GM23338 (cell line): ENCODE measurements around the gene KLHL12. TPM values are rescaled to one million over a fixed set of nuclear protein-coding genes. Genes with fewer than 3 reads are reported as not detected.

Experiments used
- ATAC-seq: fragments of 200-7000 bp; cut with Tn5 transposase; 3 replicates; pipeline ENCODE4 v1.9.1; 2020
- DNase-seq: peaks from one replicate; pipeline ENCODE4 v3.0.0-alpha.2; 2015; ENCODE audit warnings: low spot score
- H2AFZ ChIP-seq: fragments of 200-600 bp; sonication (generic); 2 replicates; pipeline ENCODE4 v1.8.0; 2016; ENCODE audit warnings: antibody characterized with exemption, mild to moderate bottlenecking, moderate library complexity
- H3F3A ChIP-seq: fragments of 200-600 bp; sonication (generic); replicated peaks from 2 replicates; pipeline ENCODE4 v1.8.0; 2017; ENCODE audit warnings: antibody characterized with exemption, mixed run types, low read depth
- H3K27ac ChIP-seq: fragments of 200-600 bp; sonication (generic); 2 replicates; pipeline ENCODE4 v1.6.1; 2016; ENCODE audit warnings: low read depth
- H3K27me3 ChIP-seq: fragments of 200-600 bp; sonication (generic); 2 replicates; pipeline ENCODE4 v1.8.0; 2016; ENCODE audit warnings: mild to moderate bottlenecking, mixed run types, moderate library complexity; ENCODE audit not compliant: insufficient read depth
- H3K36me3 ChIP-seq: fragments of 200-600 bp; sonication (generic); 2 replicates; pipeline ENCODE4 v1.8.0; 2016; ENCODE audit warnings: mild to moderate bottlenecking; ENCODE audit not compliant: insufficient read depth
- H3K4me1 ChIP-seq: fragments of 200-600 bp; sonication (generic); 2 replicates; pipeline ENCODE4 v1.8.0; 2016; ENCODE audit warnings: mild to moderate bottlenecking, moderate library complexity; ENCODE audit not compliant: insufficient read depth
- H3K4me2 ChIP-seq: fragments of 200-600 bp; sonication (generic); 2 replicates; pipeline ENCODE4 v1.7.1; 2017; ENCODE audit warnings: mixed run types
- H3K4me3 ChIP-seq: fragments of 200-600 bp; sonication (generic); 2 replicates; pipeline ENCODE4 v1.6.1; 2016; ENCODE audit warnings: mixed run types
- H3K79me2 ChIP-seq: fragments of 200-600 bp; sonication (generic); replicated peaks from 2 replicates; pipeline ENCODE4 v1.8.0; 2017; ENCODE audit warnings: mild to moderate bottlenecking; ENCODE audit not compliant: insufficient read depth
- H3K9me2 ChIP-seq: fragments of 200-600 bp; sonication (generic); 2 replicates; pipeline ENCODE4 v1.8.0; 2017; ENCODE audit not compliant: insufficient read depth
- H4K20me1 ChIP-seq: fragments of 200-600 bp; sonication (generic); replicated peaks from 2 replicates; pipeline ENCODE4 v1.8.0; 2017; ENCODE audit warnings: mild to moderate bottlenecking; ENCODE audit not compliant: insufficient read depth
- H3K27ac Mint-ChIP-seq: 2 replicates; pipeline ENCODE4 v1.8.0; 2020; ENCODE audit warnings: inconsistent platforms, mild to moderate bottlenecking, moderate library complexity, mixed read lengths
- H3K27me3 Mint-ChIP-seq: 3 replicates; pipeline ENCODE4 v1.8.0; 2022; ENCODE audit warnings: low read depth, mild to moderate bottlenecking, moderate library complexity, mixed read lengths, inconsistent platforms; ENCODE audit not compliant: insufficient read depth, poor library complexity
- H3K36me3 Mint-ChIP-seq: 3 replicates; pipeline ENCODE4 v1.8.0; 2021; ENCODE audit warnings: low read depth, mild to moderate bottlenecking, inconsistent platforms, moderate library complexity, mixed read lengths
- H3K4me1 Mint-ChIP-seq: 3 replicates; pipeline ENCODE4 v1.8.0; 2020; ENCODE audit warnings: mild to moderate bottlenecking, inconsistent platforms, mixed read lengths
- H3K4me3 Mint-ChIP-seq: 3 replicates; pipeline ENCODE4 v1.8.0; 2021; ENCODE audit warnings: moderate library complexity, mild to moderate bottlenecking, inconsistent platforms, mixed read lengths
- H3K9me3 Mint-ChIP-seq: 3 replicates; pipeline ENCODE4 v1.8.0; 2020; ENCODE audit warnings: moderate library complexity, mild to moderate bottlenecking, inconsistent platforms, mixed read lengths
- CREB1 ChIP-seq: fragments of 250-450 bp; sonication (Bioruptor Pico); IDR thresholded peaks from 2 replicates; pipeline ENCODE4 v1.5.0; 2020; ENCODE audit warnings: low read depth, mild to moderate bottlenecking, moderate library complexity
- EZH2 ChIP-seq: fragments of 200-600 bp; sonication (generic); IDR thresholded peaks from one replicate; pipeline ENCODE4 v1.8.0; 2017; ENCODE audit warnings: antibody characterized with exemption, mild to moderate bottlenecking, low read depth; ENCODE audit not compliant: unreplicated experiment
- EZH2phosphoT487 ChIP-seq: fragments of 200-600 bp; sonication (generic); IDR thresholded peaks from one replicate; pipeline ENCODE4 v1.8.1; 2018; ENCODE audit warnings: antibody characterized with exemption; ENCODE audit not compliant: unreplicated experiment
- JUNB ChIP-seq: IDR thresholded peaks from one replicate; pipeline ENCODE4 v1.6.1; 2016; ENCODE audit warnings: antibody characterized with exemption; ENCODE audit not compliant: unreplicated experiment
- NANOG ChIP-seq: IDR thresholded peaks from 2 replicates; pipeline ENCODE4 v1.6.1; 2016; ENCODE audit warnings: antibody characterized with exemption, borderline replicate concordance
- POLR2AphosphoS5 ChIP-seq: IDR thresholded peaks from 2 replicates; pipeline ENCODE4 v1.6.1; 2016; ENCODE audit warnings: antibody characterized with exemption, low read depth
- STAT1 ChIP-seq: IDR thresholded peaks from one replicate; pipeline ENCODE4 v1.6.1; 2016; ENCODE audit warnings: antibody characterized with exemption; ENCODE audit not compliant: unreplicated experiment
- ZNF114 ChIP-seq: fragments of 250-450 bp; sonication (Bioruptor Pico); IDR thresholded peaks from 2 replicates; pipeline ENCODE4 v1.5.0; 2020; ENCODE audit warnings: mild to moderate bottlenecking, moderate library complexity
- ZNF331 ChIP-seq: fragments of 250-450 bp; sonication (Bioruptor Pico); IDR thresholded peaks from 2 replicates; pipeline ENCODE4 v1.5.0; 2020; ENCODE audit warnings: low read depth, mild to moderate bottlenecking, moderate library complexity
- ZNF462 ChIP-seq: fragments of 250-450 bp; sonication (Bioruptor Pico); IDR thresholded peaks from 2 replicates; pipeline ENCODE4 v1.5.0; 2020; ENCODE audit warnings: mild to moderate bottlenecking, moderate library complexity
- polyA plus RNA-seq: library from polyadenylated mRNA; unstranded; fragments of >200 nt; fragmentation: Nextera tagmentation; extraction: Ambion mirVana; gene quantifications from 2 replicates; pipeline ENCODE4 v1.2.1, GENCODE V29; 2016
- total RNA-seq: library from RNA; depleted of rRNA; stranded (reverse); fragments of >200 nt; shearing (Covaris generic); gene quantifications from 2 replicates; pipeline ENCODE4 v1.2.3, GENCODE V29; 2014
- TF ChIP-seq, protein P1 (sequence below): IDR thresholded peaks from one replicate; pipeline ENCODE4 v1.6.1; 2018; ENCODE audit warnings: antibody characterized with exemption; ENCODE audit not compliant: unreplicated experiment
- TF ChIP-seq, protein P2 (sequence below), 2 experiments: fragments of 200-600 bp in 1 of 2; sonication (generic) in 1 of 2; conservative IDR thresholded peaks; 2 replicates each; pipeline versions ENCODE4 v1.5.1 to v1.6.1; 2016 to 2017; ENCODE audit warnings: antibody characterized with exemption in 2 of 2, low read depth in 2 of 2, mild to moderate bottlenecking in 2 of 2, moderate library complexity in 1 of 2
- TF ChIP-seq, protein P3 (sequence below): IDR thresholded peaks from 2 replicates; pipeline ENCODE4 v1.6.1; 2016; ENCODE audit warnings: antibody characterized with exemption

KLHL12 gene
- total and polyA plus RNA-seq, 2 experiments from 2014 or later: 14.6 to 27.5 TPM

DNA sequence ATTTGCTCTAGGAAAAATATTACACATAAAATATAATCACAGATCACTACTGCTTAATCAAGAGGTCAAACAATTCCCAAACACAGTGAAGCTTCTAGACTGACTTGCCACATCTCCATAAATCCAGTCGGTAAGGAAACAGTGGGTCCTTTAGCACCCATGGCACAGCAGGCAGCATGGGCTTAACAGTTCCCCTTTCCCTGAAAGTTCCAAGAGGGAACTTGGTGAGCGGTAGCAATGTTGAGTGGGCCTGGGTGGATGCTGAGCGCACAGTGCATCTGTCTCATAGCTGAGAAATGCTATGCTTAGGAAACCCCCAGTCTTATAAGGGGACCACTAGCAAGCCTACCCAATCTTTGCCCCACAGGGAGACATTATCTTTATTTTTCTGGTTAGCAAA, 47.8 kb upstream of the KLHL12 start:
- peaks cover 2% of the 10 kb centered on the region for H3K27me3 Mint-ChIP-seq

More for the DNA sequence above, 47.8 kb upstream of the KLHL12 start:
- Histone ChIP-seq H3K27ac (no peak overlapping the region), H4K20me1 (no peaks in the 10 kb centered on the region), H3K4me1 (peaks cover 11% of the 10 kb centered on the region), H3K79me2 (no peaks in the 10 kb centered on the region), H3F3A (no peaks in the 10 kb centered on the region), H2AFZ (peak overlapping the region; percentile 53; the same call in 1 of the 2 replicates), H3K4me3 (no peak overlapping the region), H3K4me2 (no peak overlapping the region), H3K27me3 (no peaks in the 10 kb centered on the region), H3K36me3 (no peaks in the 10 kb centered on the region), H3K9me2 (no peaks in the 10 kb centered on the region)
- ATAC-seq (no peak), DNase-seq (no peak)
- Mint-ChIP-seq H3K27ac (no peak overlapping the region), H3K4me3 (no peak overlapping the region), H3K9me3 (no peaks in the 10 kb centered on the region), H3K4me1 (peaks cover 21% of the 10 kb centered on the region), H3K36me3 (no peaks in the 10 kb centered on the region)
- TF ChIP-seq CREB1 (CRISPR knock-in tag): no peak
- no peak for TF ChIP-seq NANOG
- TF ChIP-seq, protein P1, sequence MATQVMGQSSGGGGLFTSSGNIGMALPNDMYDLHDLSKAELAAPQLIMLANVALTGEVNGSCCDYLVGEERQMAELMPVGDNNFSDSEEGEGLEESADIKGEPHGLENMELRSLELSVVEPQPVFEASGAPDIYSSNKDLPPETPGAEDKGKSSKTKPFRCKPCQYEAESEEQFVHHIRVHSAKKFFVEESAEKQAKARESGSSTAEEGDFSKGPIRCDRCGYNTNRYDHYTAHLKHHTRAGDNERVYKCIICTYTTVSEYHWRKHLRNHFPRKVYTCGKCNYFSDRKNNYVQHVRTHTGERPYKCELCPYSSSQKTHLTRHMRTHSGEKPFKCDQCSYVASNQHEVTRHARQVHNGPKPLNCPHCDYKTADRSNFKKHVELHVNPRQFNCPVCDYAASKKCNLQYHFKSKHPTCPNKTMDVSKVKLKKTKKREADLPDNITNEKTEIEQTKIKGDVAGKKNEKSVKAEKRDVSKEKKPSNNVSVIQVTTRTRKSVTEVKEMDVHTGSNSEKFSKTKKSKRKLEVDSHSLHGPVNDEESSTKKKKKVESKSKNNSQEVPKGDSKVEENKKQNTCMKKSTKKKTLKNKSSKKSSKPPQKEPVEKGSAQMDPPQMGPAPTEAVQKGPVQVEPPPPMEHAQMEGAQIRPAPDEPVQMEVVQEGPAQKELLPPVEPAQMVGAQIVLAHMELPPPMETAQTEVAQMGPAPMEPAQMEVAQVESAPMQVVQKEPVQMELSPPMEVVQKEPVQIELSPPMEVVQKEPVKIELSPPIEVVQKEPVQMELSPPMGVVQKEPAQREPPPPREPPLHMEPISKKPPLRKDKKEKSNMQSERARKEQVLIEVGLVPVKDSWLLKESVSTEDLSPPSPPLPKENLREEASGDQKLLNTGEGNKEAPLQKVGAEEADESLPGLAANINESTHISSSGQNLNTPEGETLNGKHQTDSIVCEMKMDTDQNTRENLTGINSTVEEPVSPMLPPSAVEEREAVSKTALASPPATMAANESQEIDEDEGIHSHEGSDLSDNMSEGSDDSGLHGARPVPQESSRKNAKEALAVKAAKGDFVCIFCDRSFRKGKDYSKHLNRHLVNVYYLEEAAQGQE: no peak
- TF ChIP-seq, protein P2, sequence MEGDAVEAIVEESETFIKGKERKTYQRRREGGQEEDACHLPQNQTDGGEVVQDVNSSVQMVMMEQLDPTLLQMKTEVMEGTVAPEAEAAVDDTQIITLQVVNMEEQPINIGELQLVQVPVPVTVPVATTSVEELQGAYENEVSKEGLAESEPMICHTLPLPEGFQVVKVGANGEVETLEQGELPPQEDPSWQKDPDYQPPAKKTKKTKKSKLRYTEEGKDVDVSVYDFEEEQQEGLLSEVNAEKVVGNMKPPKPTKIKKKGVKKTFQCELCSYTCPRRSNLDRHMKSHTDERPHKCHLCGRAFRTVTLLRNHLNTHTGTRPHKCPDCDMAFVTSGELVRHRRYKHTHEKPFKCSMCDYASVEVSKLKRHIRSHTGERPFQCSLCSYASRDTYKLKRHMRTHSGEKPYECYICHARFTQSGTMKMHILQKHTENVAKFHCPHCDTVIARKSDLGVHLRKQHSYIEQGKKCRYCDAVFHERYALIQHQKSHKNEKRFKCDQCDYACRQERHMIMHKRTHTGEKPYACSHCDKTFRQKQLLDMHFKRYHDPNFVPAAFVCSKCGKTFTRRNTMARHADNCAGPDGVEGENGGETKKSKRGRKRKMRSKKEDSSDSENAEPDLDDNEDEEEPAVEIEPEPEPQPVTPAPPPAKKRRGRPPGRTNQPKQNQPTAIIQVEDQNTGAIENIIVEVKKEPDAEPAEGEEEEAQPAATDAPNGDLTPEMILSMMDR (conservative IDR thresholded peaks at IDR 0.05; ENCODE audit: low read depth in 2 of 2): no peak
- TF ChIP-seq ZNF114 (CRISPR knock-in tag): no peak
- no peak for TF ChIP-seq JUNB
- no peak for TF ChIP-seq POLR2AphosphoS5
- no peak for TF ChIP-seq STAT1
- TF ChIP-seq, protein P3, sequence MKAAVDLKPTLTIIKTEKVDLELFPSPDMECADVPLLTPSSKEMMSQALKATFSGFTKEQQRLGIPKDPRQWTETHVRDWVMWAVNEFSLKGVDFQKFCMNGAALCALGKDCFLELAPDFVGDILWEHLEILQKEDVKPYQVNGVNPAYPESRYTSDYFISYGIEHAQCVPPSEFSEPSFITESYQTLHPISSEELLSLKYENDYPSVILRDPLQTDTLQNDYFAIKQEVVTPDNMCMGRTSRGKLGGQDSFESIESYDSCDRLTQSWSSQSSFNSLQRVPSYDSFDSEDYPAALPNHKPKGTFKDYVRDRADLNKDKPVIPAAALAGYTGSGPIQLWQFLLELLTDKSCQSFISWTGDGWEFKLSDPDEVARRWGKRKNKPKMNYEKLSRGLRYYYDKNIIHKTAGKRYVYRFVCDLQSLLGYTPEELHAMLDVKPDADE: no peak
- no peak for TF ChIP-seq EZH2phosphoT487
- no peak for TF ChIP-seq ZNF462 (CRISPR knock-in tag)
- no peak for TF ChIP-seq ZNF331 (CRISPR knock-in tag)
- TF ChIP-seq EZH2: no peak
